BJ (cell line): ENCODE data around the gene CIP2A. TPM values are rescaled to one million over a fixed set of nuclear protein-coding genes. Genes with fewer than 3 reads are reported as not detected.

Source experiments
- CTCF ChIA-PET: fragments of 350-600 bp; formaldehyde crosslinking; extraction: SDS; loops from one replicate; lab custom pipeline; 2021; ENCODE audit warnings: antibody characterized with exemption, inconsistent platforms; lab: Yijun Ruan, JAX
- POLR2A ChIA-PET: fragments of 300-600 bp; sonication (Branson Sonifier 250); formaldehyde crosslinking; extraction: SDS; loops from one replicate; lab custom pipeline; 2021; ENCODE audit warnings: antibody characterized with exemption; lab: Charles Lee
- DNase-seq: peaks from one replicate; pipeline ENCODE4 v3.0.0-alpha.2; 2011; ENCODE audit warnings: low read depth
- H3K27me3 ChIP-seq: 2 replicates; pipeline ENCODE4 v1.6.0; 2011; ENCODE audit warnings: low read length; ENCODE audit not compliant: control insufficient read depth, insufficient read depth
- H3K36me3 ChIP-seq: 2 replicates; pipeline ENCODE4 v1.5.1; 2011; ENCODE audit warnings: low read length; ENCODE audit not compliant: control insufficient read depth, insufficient read depth
- H3K4me3 ChIP-seq: 2 replicates; pipeline ENCODE4 v1.5.1; 2011; ENCODE audit warnings: low read depth, mild to moderate bottlenecking, control low read depth, low read length
- CTCF ChIP-seq: IDR thresholded peaks from 2 replicates; pipeline ENCODE4 v1.5.1; 2011; ENCODE audit warnings: low read depth, mild to moderate bottlenecking, control low read depth, inconsistent platforms, low read length, moderate library complexity; ENCODE audit not compliant: insufficient read depth
- polyA plus RNA-seq: library from polyadenylated mRNA; depleted of rRNA; stranded (reverse); fragments of >200 nt; gene quantifications from 2 replicates; pipeline ENCODE4 v1.2.3, GENCODE V29; 2011

Gene CIP2A
- polyA plus RNA-seq, 1 experiment, result 17.3 TPM

GRCh38 chr3:108546692-108547091, 42.5 kb downstream of the CIP2A start:
- POLR2A ChIA-PET, result no interaction called here
- CTCF ChIA-PET, result interaction anchor here (1.1 to 1.6 kb wide), 2 partner anchors 55 to 368 kb away, joined by 3 to 4 read pairs; no protein-coding TSS in a partner anchor
- H3K4me3 ChIP-seq, result no peak overlapping the region
- DNase-seq, result no peak
- TF ChIP-seq CTCF, result no peak
- H3K36me3 ChIP-seq, result 0 out of 2 replicates have a peak, but pooled peaks cover 1% of the 10 kb centered on the region
- no peaks in the 10 kb centered on the region for H3K27me3 ChIP-seq

DNA sequence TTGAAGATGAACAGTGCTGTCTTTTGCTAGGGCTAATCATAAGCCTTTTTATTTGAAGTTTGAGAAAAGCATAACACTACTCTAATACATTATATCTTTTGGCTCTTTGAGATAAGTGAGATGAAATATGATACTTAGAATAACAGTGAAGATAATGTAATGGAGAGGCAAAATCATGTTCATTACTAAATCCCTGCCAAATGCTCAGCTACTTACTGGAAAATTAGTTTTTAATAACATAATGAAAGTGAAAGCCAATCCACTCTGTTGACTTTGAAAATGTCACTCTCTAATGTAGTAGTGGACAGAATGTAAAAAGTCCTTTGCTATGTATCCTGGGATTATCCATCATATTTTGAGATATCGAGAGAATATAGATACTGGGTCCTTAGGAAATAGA, 43.0 kb downstream of the CIP2A start:
- CTCF ChIA-PET, result interaction anchor here (1.1 to 1.6 kb wide), 2 partner anchors 55 to 369 kb away, joined by 3 to 4 read pairs; no protein-coding TSS in a partner anchor
- Histone ChIP-seq H3K4me3 (no peak overlapping the region), H3K36me3 (0 out of 2 replicates have a peak, but pooled peaks cover 1% of the 10 kb centered on the region), H3K27me3 (no peaks in the 10 kb centered on the region)
- POLR2A ChIA-PET, result no interaction called here
- TF ChIP-seq CTCF, result no peak
- no peak for DNase-seq

GRCh38 chr3:108538083-108538482, 51.2 kb downstream of the CIP2A start:
- H3K27me3 ChIP-seq, result no peaks in the 10 kb centered on the region
- POLR2A ChIA-PET, result no interaction called here
- no peaks in the 10 kb centered on the region for H3K36me3 ChIP-seq
- CTCF ChIA-PET, result interaction anchor here (0.6 kb wide), 1 partner anchor 59 kb away, joined by 3 read pairs; no protein-coding TSS in a partner anchor
- no peak for DNase-seq
- no peak for TF ChIP-seq CTCF
- no peak overlapping the region for H3K4me3 ChIP-seq

DNA sequence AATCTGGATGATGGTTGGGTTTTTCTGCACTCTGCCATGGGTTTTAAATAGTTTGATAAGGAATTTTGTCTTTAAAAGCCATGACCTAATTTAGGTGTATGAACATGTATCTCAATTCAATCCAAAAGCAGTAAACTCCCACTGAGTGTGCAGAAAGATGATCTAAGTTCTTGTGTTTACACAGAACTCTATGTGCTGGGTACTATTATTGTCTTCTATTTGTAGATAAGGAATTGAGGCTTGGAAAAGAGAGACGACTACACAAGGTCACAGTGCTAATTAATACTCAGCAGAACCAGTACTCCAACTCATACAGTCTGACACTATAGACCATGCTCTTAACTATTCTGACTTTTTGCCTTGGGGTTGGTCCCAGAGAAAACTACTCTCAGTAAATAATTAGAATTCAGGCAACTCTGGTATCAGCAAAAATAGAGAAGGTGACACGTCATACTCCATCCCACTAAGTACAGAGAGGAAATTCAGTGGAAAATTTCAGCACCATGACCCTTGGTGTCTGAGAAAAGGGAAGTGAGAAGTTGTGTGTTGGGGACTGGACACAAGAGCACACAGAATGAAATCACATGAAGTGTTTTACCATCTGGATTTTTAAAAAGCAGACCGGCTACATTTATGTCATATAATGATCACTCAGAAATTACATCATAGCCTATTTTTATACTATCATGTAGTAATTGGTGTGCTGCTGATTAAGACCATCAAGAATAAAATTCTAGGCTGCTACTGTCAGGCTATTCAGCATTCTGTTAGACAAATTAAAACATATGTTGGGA, 60.6 kb downstream of the CIP2A start:
- no peak for DNase-seq
- H3K27me3 ChIP-seq, result no peaks in the 10 kb centered on the region; the same call in 1 of the 2 replicates
- no peaks in the 10 kb centered on the region for H3K36me3 ChIP-seq
- H3K4me3 ChIP-seq, result no peak overlapping the region
- no peak for TF ChIP-seq CTCF
- ChIA-PET CTCF (no interaction called here), POLR2A (no interaction called here)

DNA sequence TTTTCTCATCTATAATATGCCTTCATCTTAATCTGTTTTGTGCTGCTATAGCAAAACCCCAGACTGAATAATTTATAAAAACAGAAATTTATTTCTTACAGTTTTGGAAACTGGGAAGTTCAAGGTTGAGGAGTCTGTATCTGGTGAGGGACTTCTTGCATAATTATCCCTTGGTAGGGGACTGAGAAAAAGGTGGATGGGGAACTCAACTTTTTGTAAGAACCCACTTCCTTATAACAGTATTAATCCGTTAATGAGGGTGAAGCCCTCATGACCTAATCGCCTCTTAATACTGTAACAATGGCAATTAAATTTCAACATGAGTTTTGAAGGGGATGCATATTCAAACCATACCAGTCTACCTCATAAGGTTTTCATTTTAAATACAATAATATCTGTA, 61.4 kb downstream of the CIP2A start:
- CTCF ChIA-PET, result no interaction called here
- no peak for TF ChIP-seq CTCF
- no peaks in the 10 kb centered on the region; the same call in 1 of the 2 replicates for H3K27me3 ChIP-seq
- POLR2A ChIA-PET, result no interaction called here
- H3K36me3 ChIP-seq, result no peaks in the 10 kb centered on the region
- DNase-seq, result no peak
- H3K4me3 ChIP-seq, result no peak overlapping the region
